Epithelial cell of alveolus of lung (primary cell): ENCODE data around the gene SMG6. TPM values are rescaled to one million over a fixed set of nuclear protein-coding genes. Genes with fewer than 3 reads are reported as not detected.

Experiments used
- total RNA-seq: library from RNA; depleted of rRNA; stranded (reverse); fragments of >200 nt; gene quantifications from 2 replicates; pipeline ENCODE4 v1.2.1, GENCODE V29; 2015

SMG6 gene
- 77.8 and 81.3 TPM in 2 replicates for total RNA-seq

GRCh38 chr17:2303204-2304188, at the start of gene SMG6, which contains the start of gene SRR:
TSS of gene SMG6 (minus strand) at chr17:2303785. CDS start at chr17:2303720, 65 bp downstream.
TSS of gene SRR (plus strand) at chr17:2303950. CDS start at chr17:2315561, 11,611 bp downstream.

GRCh38 chr17:2336852-2337543, 33.4 kb upstream of the SMG6 start, which contains the start of gene SGSM2:
TSS of gene SGSM2 (plus strand) at chr17:2337501. CDS start at chr17:2337689, 188 bp downstream.

GRCh38 chr17:2336215-2336851, 32.7 kb upstream of the SMG6 start, which contains the start of gene TSR1:
TSS of gene TSR1 (minus strand) at chr17:2336457. CDS start at chr17:2336427, 30 bp downstream.

GRCh38 chr17:2054512-2055291, 248.9 kb downstream of the SMG6 start, which contains the start of gene HIC1:
TSS of gene HIC1 (plus strand) at chr17:2055103. CDS start at chr17:2056691, 1,588 bp downstream.

GRCh38 chr17:2041561-2042389, 261.8 kb downstream of the SMG6 start, which contains the start of gene OVCA2:
TSS of gene OVCA2 (plus strand) at chr17:2042022. CDS start at chr17:2042048, 26 bp downstream.

GRCh38 chr17:2029911-2030778, 273.4 kb downstream of the SMG6 start, which contains the start of gene DPH1:
TSS of gene DPH1 (plus strand) at chr17:2030153. CDS start at chr17:2030170, 17 bp downstream.

GRCh38 chr17:2025220-2025621, 278.4 kb downstream of the SMG6 start, which contains the start of gene RTN4RL1:
TSS of gene RTN4RL1 (minus strand) at chr17:2025334. CDS start at chr17:2024865, 469 bp downstream.

Other genes starting within 250 kb of the SMG6 start
- 97.0 and 115 TPM in 2 replicates for gene HIC1, start 248.7 kb downstream of the SMG6 start, total RNA-seq
- 16.4 and 16.5 TPM in 2 replicates for gene SRR, start 165 bp upstream of the SMG6 start, total RNA-seq
- gene TSR1, start 32.7 kb upstream of the SMG6 start, total RNA-seq = 21.2 and 49.5 TPM in 2 replicates
- gene SGSM2, start 33.7 kb upstream of the SMG6 start, total RNA-seq = 20.8 and 21.2 TPM in 2 replicates
- 8.0 and 11.6 TPM in 2 replicates for gene MNT, start 97.3 kb upstream of the SMG6 start, total RNA-seq
- 25.2 and 29.6 TPM in 2 replicates for gene METTL16, start 208.1 kb upstream of the SMG6 start, total RNA-seq